Skeletal muscle tissue (tissue), 4 donors: ENCODE measurements around the gene OR2T27. TPM values are rescaled to one million over a fixed set of nuclear protein-coding genes. Genes with fewer than 3 reads are reported as not detected.
"Not testable (repeated sequence)": the region's sequence is repeated elsewhere in the genome, so short reads cannot be mapped to it uniquely, and the experiment has no call there.

Experiments used
- H3K27ac ChIP-seq: one replicate; pipeline ENCODE4 v1.7.0; 2013; ENCODE audit warnings: mild to moderate bottlenecking, low read depth, low read length, inconsistent platforms
- H3K27me3 ChIP-seq, 3 donors: one replicate each; pipeline ENCODE4 v1.7.0; 2013; ENCODE audit warnings: low read length in 3 of 3; ENCODE audit not compliant: control insufficient read depth in 3 of 3, insufficient read depth in 3 of 3
- H3K36me3 ChIP-seq, 3 donors: one replicate each; pipeline ENCODE4 v1.7.0; 2013; ENCODE audit warnings: low read length in 3 of 3; ENCODE audit not compliant: control insufficient read depth in 3 of 3, insufficient read depth in 3 of 3
- H3K4me1 ChIP-seq, 3 donors: one replicate each; pipeline ENCODE4 v1.7.0; 2013; ENCODE audit warnings: low read length in 3 of 3, mild to moderate bottlenecking in 3 of 3; ENCODE audit not compliant: control insufficient read depth in 3 of 3, insufficient read depth in 3 of 3
- H3K4me3 ChIP-seq, 3 donors: one replicate each; pipeline ENCODE4 v1.7.0; 2013; ENCODE audit warnings: low read length in 3 of 3
- H3K9ac ChIP-seq, 3 donors: one replicate each; pipeline ENCODE4 v1.7.0; 2013; ENCODE audit warnings: low read length in 3 of 3, mild to moderate bottlenecking in 3 of 3, moderate library complexity in 2 of 3, low read depth in 1 of 3
- H3K9me3 ChIP-seq, 3 donors: one replicate each; pipeline ENCODE4 v1.7.0; 2013; ENCODE audit warnings: low read length in 3 of 3; ENCODE audit not compliant: control insufficient read depth in 3 of 3
- total RNA-seq: library from RNA; depleted of rRNA; stranded (reverse); fragments of >200 nt; gene quantifications from one replicate; pipeline ENCODE4 v1.2.3, GENCODE V29; 2014
- donor health status: Osteomylitis.

Gene OR2T27
- total RNA-seq, 1 donor from 2014 or later, result not detected

DNA sequence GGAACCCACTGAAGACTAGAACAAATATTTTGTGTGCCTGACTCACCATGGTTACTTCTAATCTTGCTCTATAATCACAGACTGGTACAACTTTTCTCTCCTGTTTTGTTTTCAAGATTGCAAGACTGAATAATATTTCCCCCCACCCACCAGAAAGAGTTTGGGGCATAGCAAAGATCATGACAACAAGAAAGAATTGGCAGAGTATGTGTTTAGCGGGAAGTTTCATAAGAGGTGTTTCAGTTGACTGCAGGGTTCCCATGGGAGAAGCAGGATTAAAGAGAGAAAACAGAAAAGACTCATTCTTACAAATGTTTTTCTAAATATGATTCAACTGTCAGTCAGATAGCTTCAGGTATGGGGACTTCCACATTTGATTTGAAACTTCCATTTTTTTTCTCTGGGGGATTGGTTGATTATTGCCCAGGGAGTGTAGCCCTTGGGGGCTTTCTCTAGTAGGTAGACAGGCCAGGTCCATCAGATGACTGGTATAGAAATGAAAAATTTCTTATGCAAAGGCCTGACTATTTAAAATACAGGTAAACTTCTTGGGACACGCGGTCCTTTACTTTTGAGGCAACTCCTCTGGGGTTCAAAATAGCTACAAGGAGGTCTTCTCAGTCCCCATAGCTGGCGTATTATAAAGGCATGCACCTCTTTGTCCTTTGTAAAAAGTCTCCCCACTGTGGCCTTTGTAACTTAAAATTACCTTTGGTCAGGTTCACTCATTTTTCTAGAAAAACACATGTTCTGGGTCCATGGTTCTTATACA is 33.4 kb upstream of the OR2T27 start:
- peaks cover 0 to 4% (median 0%) of the 10 kb centered on the region in 3 donors for H3K27me3 ChIP-seq
- H3K4me3 ChIP-seq, result no peak overlapping the region
- H3K9me3 ChIP-seq, result peaks cover 0 to 3% (median 0%) of the 10 kb centered on the region in 3 donors
- H3K9ac ChIP-seq, result no peak overlapping the region
- H3K27ac ChIP-seq, result no peak overlapping the region
- no peaks in the 10 kb centered on the region for H3K36me3 ChIP-seq
- no peaks in the 10 kb centered on the region for H3K4me1 ChIP-seq

- Histone ChIP-seq H3K27ac (no peak overlapping the region), H3K4me1 (no peaks in the 10 kb centered on the region), H3K27me3 (no peaks in the 10 kb centered on the region), H3K9me3 (peaks cover 0 to 3% (median 0%) of the 10 kb centered on the region in 3 donors), H3K36me3 (no peaks in the 10 kb centered on the region), H3K9ac (no peak overlapping the region), H3K4me3 (no peak overlapping the region)
These were observed 31.5 kb upstream of the OR2T27 start for GRCh38 chr1:248686815-248687214.

DNA sequence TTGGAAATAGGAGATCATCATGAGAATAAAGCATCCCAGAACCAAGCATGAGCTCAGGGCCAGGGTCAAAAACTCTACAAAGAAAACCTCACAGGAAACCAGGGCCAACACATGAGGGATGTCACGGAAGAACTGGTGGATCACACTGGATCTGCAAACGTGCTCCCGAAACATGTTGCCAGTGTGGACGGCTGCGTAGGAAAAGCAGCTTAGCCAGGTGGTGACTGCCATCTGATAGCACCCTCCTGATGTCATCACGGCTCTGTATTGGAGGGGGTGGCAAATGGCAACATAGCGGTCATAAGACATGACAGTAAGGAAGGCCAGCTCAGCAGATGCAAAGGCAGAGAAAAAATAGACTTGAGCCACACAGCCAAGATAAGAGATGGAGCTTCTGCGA is 26.3 kb upstream of the OR2T27 start:
- peaks cover 0 to 2% (median 0%) of the 10 kb centered on the region in 3 donors for H3K9me3 ChIP-seq
- H3K9ac ChIP-seq, result no peak overlapping the region

DNA sequence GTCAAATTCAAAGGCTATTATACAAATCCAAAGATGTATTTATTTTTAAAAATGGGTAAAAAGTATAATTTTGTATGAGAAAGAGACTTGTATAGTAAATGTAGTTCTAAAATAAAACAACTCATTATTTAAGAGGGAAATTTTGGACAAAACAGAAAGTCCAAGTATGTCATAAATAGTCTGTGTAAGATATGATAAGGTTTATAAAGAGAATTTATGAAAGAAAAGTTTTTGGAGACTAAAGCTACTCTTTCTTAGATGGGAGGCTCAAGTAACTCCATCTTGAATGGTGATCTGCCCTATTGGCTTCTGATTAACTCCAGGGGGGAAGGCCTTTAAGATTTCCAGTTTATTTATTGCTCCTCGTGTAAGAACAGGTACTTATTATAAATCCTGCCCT is 14.7 kb upstream of the OR2T27 start:
- H3K36me3 ChIP-seq, result no peaks in the 10 kb centered on the region
- no peaks in the 10 kb centered on the region for H3K4me1 ChIP-seq
- no peak overlapping the region for H3K27ac ChIP-seq
- H3K27me3 ChIP-seq, result no peaks in the 10 kb centered on the region
- peaks cover 0 to 5% (median 0%) of the 10 kb centered on the region in 3 donors for H3K9me3 ChIP-seq
- H3K4me3 ChIP-seq, result no peak overlapping the region
- H3K9ac ChIP-seq, result no peak overlapping the region

More for the DNA sequence above, 26.3 kb upstream of the OR2T27 start:
- Histone ChIP-seq H3K27ac (no peak overlapping the region), H3K36me3 (no peaks in the 10 kb centered on the region), H3K27me3 (no peaks in the 10 kb centered on the region), H3K4me3 (no peak overlapping the region), H3K4me1 (no peaks in the 10 kb centered on the region)

DNA sequence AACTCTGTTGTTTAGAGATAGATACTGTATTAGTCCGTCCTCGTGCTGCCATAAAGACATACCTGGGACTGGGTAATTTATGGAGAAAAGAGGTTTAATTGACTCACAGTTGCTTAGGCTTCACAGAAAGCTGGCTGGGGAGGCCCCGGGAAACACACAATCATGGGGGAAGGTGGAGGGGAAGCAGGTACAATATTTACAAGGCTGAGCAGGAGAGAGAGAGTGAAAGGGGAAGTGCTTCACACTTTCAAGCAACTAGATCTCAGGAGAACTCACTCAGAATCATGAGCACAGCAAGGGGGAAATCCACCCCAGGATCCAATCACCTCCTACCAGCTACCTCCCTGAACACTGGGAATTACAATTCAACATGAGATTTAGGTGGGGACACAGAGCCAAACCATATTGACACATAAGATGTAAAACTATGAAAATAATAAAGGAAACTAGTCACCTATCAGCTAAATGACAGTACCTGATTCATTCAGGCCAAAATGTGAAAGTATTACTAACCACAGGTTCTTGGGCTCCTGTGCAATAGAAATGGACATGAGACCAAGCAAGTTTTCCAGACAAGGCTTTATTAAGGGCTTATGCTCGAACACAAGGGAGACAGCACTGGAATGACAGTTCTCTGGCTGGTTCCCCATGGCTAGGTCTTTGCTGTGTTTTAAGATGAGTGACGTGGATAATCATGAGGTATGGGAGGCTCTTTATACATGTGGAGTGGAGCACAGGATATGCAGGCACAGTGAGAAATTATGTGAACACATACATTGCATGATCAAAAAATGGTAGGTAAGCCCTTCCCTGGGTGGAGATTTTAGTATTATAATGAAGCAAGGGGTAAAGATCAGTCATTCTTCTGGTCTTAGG is 8.4 kb upstream of the OR2T27 start:
- not testable (repeated sequence) for H3K27me3 ChIP-seq, H3K9ac ChIP-seq, H3K27ac ChIP-seq, H3K4me3 ChIP-seq, H3K36me3 ChIP-seq, H3K9me3 ChIP-seq, H3K4me1 ChIP-seq

DNA sequence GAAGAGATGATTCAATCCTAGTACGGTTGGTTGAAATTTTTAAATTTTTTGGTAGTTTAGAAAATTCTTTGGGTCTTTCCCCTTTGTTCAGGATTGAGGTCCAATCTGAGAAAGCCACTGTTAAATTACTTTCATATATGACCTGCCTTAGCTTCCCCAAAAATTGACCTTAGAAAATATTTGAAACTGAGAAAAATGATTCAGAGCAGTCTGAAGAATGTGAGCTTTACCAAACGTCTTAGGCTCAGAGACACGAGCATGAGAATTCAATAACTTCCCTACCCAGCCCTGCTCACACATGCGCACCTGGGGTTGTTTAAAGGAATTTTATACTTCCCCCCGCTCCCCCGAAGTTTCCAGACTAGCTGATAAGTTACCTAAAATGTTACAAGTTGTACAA is 1.5 kb upstream of the OR2T27 start:
- H3K27me3 ChIP-seq, H3K27ac ChIP-seq, H3K36me3 ChIP-seq, H3K9ac ChIP-seq, H3K4me3 ChIP-seq, H3K9me3 ChIP-seq, H3K4me1 ChIP-seq: not testable (repeated sequence)

- H3K27me3 ChIP-seq, H3K4me1 ChIP-seq, H3K27ac ChIP-seq, H3K9me3 ChIP-seq, H3K9ac ChIP-seq, H3K36me3 ChIP-seq, H3K4me3 ChIP-seq: not testable (repeated sequence)
These were observed 6.4 kb downstream of the OR2T27 start for GRCh38 chr1:248648770-248649536.

DNA sequence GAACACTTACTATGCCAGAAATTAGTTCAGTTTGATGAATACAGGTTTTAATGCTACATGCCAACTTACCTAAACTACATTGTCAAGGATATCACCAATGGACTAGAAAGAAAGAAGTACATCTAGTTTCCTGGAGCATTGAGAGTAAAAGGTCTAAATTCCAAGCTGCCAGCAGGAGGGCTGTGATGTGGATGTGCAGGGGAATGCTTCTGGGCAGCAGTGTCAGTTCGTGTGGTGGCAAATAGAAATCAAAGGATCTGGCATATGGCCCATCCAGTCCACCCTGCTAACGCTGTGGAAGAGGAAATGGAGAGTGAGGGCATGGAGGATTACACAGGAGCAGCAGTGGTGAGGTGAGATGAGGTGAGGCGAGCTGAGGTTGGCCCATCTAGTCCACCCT is 10.2 kb downstream of the OR2T27 start, which contains the start of gene OR2T35:
OR2T35 (minus strand) TSS at position 101 of the 400 bp plus-strand sequence. CDS start 6,020 bp downstream, outside the sequence.
- not testable (repeated sequence) for H3K27me3 ChIP-seq, H3K9ac ChIP-seq, H3K9me3 ChIP-seq, H3K36me3 ChIP-seq, H3K27ac ChIP-seq, H3K4me3 ChIP-seq, H3K4me1 ChIP-seq

- H3K9me3 ChIP-seq, H3K27me3 ChIP-seq, H3K4me3 ChIP-seq, H3K9ac ChIP-seq, H3K36me3 ChIP-seq, H3K4me1 ChIP-seq, H3K27ac ChIP-seq: not testable (repeated sequence)
These were observed 12.2 kb downstream of the OR2T27 start for GRCh38 chr1:248642971-248643651.
